Cardiac muscle cell (in vitro differentiated cells and primary cell): ENCODE data around the gene CELF5. TPM values are rescaled to one million over a fixed set of nuclear protein-coding genes. Genes with fewer than 3 reads are reported as not detected.
"Not testable (repeated sequence)": the region's sequence is repeated elsewhere in the genome, so short reads cannot be mapped to it uniquely, and the experiment has no call there.

Source experiments
- DNase-seq, 2 donors: peaks; one replicate each; pipeline versions ENCODE4 v3.0.0 to v3.0.0-alpha.2; 2010 to 2017; ENCODE audit warnings: low read depth in 1 of 2, low spot score in 1 of 2
- H3K27ac ChIP-seq: fragments of 200-600 bp; sonication (generic); 2 replicates; pipeline ENCODE4 v1.5.1; 2016
- H3K27me3 ChIP-seq: fragments of 200-600 bp; sonication (generic); 2 replicates; pipeline ENCODE4 v1.6.0; 2016; ENCODE audit warnings: control low read depth
- H3K36me3 ChIP-seq: fragments of 200-600 bp; sonication (generic); 2 replicates; pipeline ENCODE4 v1.5.1; 2016; ENCODE audit warnings: control low read depth
- H3K4me1 ChIP-seq: fragments of 200-600 bp; sonication (generic); 2 replicates; pipeline ENCODE4 v1.8.1; 2017; ENCODE audit warnings: low read depth, mild to moderate bottlenecking, mixed run types
- H3K4me3 ChIP-seq: fragments of 200-600 bp; sonication (generic); 2 replicates; pipeline ENCODE4 v1.5.1; 2016; ENCODE audit warnings: mild to moderate bottlenecking
- H3K9me3 ChIP-seq: fragments of 200-600 bp; sonication (generic); 2 replicates; pipeline ENCODE4 v1.5.1; 2017; ENCODE audit warnings: low read depth, mild to moderate bottlenecking, control low read depth
- polyA plus RNA-seq: library from polyadenylated mRNA; unstranded; fragments of >200 nt; fragmentation: Nextera tagmentation; extraction: Ambion mirVana; gene quantifications from 2 replicates; pipeline ENCODE4 v1.2.1, GENCODE V29; 2016
- total RNA-seq: library from RNA; depleted of rRNA; stranded (reverse); fragments of >200 nt; gene quantifications from 2 replicates; pipeline ENCODE4 v1.2.3, GENCODE V29; 2016
- TF ChIP-seq, protein P1 (sequence below): IDR thresholded peaks from 2 replicates; pipeline ENCODE4 v1.5.1; 2012; ENCODE audit warnings: low read depth, mild to moderate bottlenecking, low read length

CELF5 gene
- total and polyA plus RNA-seq, 2 experiments from 2014 or later = 4.5 to 8.4 TPM

DNA sequence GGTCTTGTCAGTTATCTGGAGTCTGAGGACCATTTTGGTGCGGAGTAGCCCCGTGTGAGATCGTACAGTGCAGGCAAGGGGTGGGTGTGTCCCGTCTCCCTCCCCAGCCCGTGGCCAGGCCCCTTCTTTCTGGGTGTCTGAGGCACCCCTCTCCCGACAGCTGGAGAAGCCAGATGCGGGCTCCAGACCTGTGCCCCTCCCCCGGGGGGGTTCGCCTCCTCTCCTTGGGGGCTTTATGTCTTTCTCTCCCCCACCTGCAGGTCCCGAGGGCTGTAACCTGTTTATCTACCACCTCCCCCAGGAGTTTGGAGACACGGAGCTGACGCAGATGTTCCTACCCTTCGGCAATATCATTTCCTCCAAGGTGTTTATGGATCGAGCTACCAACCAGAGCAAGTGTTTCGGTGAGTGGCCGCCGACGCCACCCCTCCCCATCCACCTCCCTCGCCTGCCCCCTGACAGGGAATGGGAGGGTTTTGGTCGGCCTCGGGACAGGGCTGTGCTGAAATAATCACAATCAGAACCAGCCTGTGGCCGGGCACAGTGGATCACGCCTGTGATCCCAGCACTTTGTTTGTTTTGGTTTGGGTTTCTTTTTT lies 65.6 kb downstream of the CELF5 start:
- no peak for DNase-seq
- Histone ChIP-seq H3K4me1 (no peaks in the 10 kb centered on the region), H3K9me3 (no peaks in the 10 kb centered on the region), H3K4me3 (no peak overlapping the region), H3K36me3 (no peaks in the 10 kb centered on the region), H3K27ac (no peak overlapping the region), H3K27me3 (no peaks in the 10 kb centered on the region)
- TF ChIP-seq, protein P1, sequence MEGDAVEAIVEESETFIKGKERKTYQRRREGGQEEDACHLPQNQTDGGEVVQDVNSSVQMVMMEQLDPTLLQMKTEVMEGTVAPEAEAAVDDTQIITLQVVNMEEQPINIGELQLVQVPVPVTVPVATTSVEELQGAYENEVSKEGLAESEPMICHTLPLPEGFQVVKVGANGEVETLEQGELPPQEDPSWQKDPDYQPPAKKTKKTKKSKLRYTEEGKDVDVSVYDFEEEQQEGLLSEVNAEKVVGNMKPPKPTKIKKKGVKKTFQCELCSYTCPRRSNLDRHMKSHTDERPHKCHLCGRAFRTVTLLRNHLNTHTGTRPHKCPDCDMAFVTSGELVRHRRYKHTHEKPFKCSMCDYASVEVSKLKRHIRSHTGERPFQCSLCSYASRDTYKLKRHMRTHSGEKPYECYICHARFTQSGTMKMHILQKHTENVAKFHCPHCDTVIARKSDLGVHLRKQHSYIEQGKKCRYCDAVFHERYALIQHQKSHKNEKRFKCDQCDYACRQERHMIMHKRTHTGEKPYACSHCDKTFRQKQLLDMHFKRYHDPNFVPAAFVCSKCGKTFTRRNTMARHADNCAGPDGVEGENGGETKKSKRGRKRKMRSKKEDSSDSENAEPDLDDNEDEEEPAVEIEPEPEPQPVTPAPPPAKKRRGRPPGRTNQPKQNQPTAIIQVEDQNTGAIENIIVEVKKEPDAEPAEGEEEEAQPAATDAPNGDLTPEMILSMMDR = no peak

DNA sequence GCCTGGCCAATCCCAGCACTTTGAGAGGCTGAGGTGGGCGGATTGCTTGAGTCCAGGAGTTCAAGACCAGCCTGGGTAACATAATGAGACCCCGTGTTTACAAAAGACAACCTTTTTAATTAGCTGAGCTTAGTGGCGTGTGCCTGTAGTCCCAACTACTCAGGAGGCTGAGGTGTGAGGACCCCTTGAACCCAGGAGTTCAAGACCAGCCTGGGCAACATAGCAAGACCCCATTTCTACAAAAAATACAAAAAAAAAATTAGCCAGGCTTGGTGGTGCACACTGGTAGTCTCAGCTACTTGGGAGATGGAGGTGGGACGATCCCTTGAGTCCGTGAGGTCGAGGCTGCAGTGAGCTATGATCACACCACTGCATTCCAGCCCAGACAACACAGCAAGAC lies 66.4 kb downstream of the CELF5 start:
- DNase-seq, H3K36me3 ChIP-seq, H3K9me3 ChIP-seq, H3K4me1 ChIP-seq, H3K27ac ChIP-seq, H3K27me3 ChIP-seq, H3K4me3 ChIP-seq: not testable (repeated sequence)

DNA sequence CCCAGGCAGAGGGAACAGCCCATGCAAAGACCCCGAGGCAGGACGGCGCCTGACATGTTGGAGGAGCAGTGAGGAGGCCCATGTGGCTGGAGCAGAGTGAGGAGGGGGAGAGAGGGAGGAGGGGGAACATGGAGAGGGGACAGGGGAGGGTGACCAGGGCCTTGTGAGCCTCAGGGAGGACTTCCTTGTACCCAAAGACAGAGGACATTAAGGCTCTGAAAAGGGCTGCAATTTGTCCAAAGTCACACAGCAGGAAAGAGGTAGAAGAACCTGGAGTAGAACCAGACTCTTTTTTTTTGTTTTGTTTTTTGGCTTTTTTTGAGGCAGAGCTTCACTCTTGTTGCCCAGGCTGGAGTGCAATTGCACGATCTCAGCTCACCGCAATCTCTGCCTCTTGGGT lies 67.2 kb downstream of the CELF5 start:
- TF ChIP-seq, protein P1 = no peak

DNA sequence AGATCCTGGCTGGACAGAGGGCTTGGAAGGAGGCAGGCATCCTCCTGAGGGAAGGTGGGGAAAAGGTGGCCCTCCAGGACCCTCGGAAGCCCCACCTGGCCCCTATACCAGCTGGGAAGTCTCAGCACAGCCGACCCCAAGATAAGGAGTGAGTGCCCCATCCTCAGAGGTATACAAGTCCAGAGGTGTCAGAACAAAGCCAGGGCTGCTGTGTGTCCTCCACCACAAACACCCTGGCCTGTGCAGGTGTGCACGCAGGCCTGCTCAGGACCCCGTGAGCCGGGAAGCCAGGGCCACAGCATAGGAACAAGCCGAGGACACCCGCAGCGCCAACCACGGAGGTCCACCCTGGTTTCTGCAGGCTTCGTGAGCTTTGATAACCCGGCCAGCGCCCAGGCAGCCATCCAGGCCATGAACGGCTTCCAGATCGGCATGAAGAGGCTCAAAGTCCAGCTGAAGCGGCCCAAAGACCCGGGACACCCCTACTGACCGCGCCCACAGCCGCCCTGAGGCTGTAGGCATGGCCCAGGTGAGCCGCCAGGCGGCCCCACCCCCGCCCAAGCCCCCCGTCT lies 68.6 kb downstream of the CELF5 start:
- no peaks in the 10 kb centered on the region for H3K27me3 ChIP-seq
- no peak overlapping the region for H3K27ac ChIP-seq
- no peaks in the 10 kb centered on the region for H3K36me3 ChIP-seq
- DNase-seq = no peak
- no peaks in the 10 kb centered on the region for H3K9me3 ChIP-seq
- TF ChIP-seq, protein P1 = no peak
- H3K4me3 ChIP-seq = no peak overlapping the region
- H3K4me1 ChIP-seq = no peaks in the 10 kb centered on the region

More for the DNA sequence above, 67.2 kb downstream of the CELF5 start:
- Histone ChIP-seq H3K4me3 (no peak overlapping the region), H3K4me1 (no peaks in the 10 kb centered on the region), H3K36me3 (no peaks in the 10 kb centered on the region), H3K9me3 (no peaks in the 10 kb centered on the region), H3K27ac (no peak overlapping the region), H3K27me3 (no peaks in the 10 kb centered on the region)
- DNase-seq = no peak

DNA sequence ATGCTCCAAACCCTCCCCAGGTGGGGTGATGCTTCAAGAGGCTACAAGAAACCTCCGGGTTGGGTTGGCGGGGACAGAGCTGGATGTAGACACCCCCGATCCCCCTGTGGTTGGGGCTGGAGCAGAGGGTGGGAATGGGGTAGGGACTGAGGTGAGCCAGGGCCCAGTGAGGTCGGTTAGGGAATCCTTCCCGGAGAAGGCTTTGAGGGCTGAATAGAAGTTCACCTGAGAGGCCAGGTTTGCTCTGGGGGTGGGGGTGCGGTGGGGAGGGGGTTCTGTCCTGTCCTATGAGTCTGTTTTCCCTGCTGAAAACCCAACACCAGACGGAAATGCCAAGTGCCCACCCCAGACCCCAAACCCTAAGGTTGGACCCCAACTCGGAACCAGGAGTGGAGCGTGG lies 69.1 kb downstream of the CELF5 start:
- Histone ChIP-seq H3K27me3 (no peaks in the 10 kb centered on the region), H3K4me3 (no peak overlapping the region), H3K27ac (no peak overlapping the region), H3K36me3 (no peaks in the 10 kb centered on the region), H3K4me1 (no peaks in the 10 kb centered on the region), H3K9me3 (no peaks in the 10 kb centered on the region)
- DNase-seq = no peak
- TF ChIP-seq, protein P1 = no peak

DNA sequence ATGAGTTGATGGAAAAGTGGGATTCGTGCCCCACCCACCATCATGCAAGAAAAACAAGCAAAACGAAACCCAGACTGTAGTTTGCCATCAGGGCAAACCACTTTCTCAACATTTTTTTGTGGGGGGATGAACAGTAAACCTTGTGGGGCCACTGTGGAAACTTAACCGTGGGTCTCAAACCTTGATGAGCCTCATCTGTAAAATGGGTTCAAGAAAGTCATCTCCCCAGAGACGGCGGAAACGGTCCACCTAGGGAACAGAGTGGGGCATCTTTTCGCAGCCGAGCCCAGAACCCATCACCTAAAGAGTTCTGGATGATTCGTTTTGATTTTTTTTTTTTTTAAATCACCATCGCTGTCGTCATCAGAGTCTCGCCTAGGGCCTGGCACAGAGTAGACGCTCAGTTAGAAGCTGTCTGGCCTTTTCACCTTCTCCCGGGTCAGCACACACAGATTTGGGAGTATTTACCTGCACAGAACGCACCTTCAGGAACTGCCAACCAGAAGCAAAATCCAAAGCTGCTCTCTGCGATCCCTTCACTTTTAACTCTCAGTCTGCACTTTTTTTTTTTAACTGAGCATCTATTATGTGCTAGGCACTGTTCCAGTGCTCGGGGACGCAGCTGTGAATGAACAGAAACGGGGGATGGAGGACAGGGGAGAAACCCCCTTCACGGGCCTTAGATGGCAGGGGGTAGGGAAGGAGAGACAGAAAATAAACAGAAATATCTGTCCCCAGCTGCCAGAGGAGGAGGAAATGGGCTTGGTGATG lies 69.8 kb downstream of the CELF5 start:
- no peak for DNase-seq
- no peak overlapping the region for H3K4me3 ChIP-seq
- no peaks in the 10 kb centered on the region for H3K36me3 ChIP-seq
- no peaks in the 10 kb centered on the region for H3K4me1 ChIP-seq
- no peaks in the 10 kb centered on the region for H3K27me3 ChIP-seq
- no peak overlapping the region for H3K27ac ChIP-seq
- H3K9me3 ChIP-seq = no peaks in the 10 kb centered on the region
- TF ChIP-seq, protein P1 = no peak
